M059J (cell line): ENCODE data around the gene C22orf42. TPM values are rescaled to one million over a fixed set of nuclear protein-coding genes. Genes with fewer than 3 reads are reported as not detected.
"Not testable (repeated sequence)": the region's sequence is repeated elsewhere in the genome, so short reads cannot be mapped to it uniquely, and the experiment has no call there.

Experiments
- DNase-seq: peaks from one replicate; pipeline ENCODE4 v3.0.0-alpha.2; 2012; ENCODE audit warnings: low read depth
- total RNA-seq: library from RNA; depleted of rRNA; stranded (reverse); fragments of >200 nt; shearing (Covaris generic); gene quantifications from 2 replicates; pipeline ENCODE4 v1.2.3, GENCODE V29; 2014; rRNA removed

C22orf42 gene
- total RNA-seq, 1 experiment from 2014 or later = not detected

DNA sequence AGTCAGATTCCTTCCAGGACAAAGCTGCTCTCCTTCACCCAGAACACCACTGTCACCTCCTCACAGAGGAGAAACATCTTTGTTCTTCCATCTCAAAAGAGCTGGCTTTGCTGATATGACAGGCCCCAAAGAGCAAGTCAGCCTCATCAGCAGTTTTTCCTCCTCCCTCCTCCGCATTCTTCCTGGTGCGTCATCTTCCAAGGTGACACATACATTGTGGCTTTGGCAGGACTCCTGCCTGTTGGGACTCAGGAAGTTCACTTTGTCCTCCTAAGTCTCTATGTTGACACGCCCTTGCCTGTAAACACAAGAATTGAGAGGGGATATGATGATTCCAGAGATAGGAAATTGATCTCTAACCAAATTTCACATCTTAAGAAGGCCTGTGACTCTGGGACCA is 23.1 kb downstream of the C22orf42 start:
- peak; percentile 90 for DNase-seq

DNA sequence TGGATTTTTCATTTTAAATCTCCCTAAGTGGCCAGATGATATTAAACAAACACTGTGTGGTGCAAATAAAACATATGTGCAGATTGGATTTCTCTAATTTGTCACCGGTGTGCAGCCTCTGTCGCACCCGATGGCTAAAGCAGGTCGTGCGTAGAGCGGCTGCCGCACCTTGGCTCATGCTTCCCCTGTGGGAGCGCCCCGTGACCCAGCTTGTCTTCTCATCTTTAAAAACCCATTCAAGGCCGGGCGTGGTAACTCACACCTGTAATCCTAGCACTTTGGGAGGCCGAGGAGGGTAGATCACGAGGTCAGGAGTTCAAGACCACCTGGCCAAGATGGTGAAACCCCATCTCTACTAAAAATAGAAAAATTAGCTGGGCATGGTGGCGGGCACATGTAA is 24.3 kb downstream of the C22orf42 start:
- DNase-seq = not testable (repeated sequence)

DNA sequence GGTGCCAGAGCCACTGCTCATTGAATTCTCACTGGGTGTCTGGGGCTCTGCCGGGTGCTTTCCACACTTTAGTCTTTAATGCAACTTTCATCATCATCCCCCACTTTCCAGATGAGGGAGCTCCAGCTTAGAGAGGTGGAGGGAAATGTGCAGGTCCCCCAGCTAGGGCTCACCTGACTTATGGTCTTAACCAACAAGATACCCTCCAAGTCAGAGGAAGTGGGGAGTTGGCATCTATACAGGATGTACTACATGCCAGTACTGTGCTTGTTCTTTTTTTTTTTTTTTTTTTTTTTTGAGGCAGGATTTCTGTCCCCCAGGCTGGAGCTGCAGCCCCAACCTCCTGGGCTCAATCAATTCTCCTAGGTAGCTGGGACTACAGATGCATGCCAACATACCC is 26.3 kb downstream of the C22orf42 start:
- DNase-seq = no peak

DNA sequence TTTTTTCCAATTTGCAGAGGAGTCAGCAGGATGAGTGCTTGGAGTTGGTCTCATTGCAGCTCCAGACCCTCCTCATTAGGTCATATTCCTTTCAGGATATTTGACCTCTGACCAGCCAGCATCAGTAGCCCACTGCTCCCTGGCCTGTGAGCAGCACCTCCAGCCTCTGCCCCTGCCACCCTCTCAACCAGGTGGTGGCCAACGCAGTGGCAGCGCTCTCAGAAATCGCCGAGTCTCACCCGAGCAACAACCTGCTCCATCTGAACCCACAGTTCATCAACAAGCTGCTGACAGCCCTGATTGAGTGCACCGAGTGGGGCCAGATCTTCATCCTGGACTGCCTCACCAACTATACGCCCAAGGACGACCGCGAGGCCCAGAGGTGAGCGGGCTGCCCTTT is 27.0 kb downstream of the C22orf42 start:
- no peak for DNase-seq

DNA sequence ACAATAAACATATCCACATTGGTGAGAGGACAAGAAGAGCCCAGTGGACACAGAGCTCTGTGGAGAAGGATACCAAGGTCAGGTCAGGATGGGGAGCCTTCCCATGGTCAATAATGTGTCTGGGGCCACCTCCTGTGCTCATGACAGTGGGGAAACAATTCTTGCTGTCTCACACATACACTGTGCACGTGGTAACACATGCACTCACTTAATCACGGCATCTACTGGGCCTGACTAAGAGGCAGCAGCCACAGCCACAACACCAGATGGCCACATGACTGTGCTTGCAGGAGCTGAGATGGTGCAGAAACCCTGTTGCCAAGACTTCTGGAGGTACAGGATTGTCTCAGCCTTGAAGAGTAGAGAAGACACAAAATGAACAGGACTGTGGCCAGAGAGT is 28.6 kb downstream of the C22orf42 start:
- DNase-seq = peak; percentile 4

DNA sequence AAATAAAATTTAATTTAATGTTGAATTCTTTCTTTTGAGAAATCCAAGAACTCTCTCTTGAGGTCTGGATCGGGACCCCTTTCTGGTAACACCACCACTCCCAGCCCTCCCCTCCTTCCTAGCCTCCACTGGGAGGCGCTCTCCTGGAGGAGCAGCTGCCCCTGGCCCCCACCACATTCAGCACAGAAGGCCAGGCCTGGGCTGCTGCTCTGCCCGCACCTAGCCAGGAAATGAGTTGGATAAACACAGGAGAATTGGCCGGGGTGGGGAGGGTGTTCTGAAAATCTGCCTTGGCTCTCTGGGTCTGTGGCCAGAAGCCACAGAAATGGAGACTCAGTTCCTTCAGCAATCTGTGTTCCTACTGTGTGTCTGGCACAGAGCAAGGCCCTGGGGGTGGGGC is 31.2 kb downstream of the C22orf42 start:
- DNase-seq = no peak

DNA sequence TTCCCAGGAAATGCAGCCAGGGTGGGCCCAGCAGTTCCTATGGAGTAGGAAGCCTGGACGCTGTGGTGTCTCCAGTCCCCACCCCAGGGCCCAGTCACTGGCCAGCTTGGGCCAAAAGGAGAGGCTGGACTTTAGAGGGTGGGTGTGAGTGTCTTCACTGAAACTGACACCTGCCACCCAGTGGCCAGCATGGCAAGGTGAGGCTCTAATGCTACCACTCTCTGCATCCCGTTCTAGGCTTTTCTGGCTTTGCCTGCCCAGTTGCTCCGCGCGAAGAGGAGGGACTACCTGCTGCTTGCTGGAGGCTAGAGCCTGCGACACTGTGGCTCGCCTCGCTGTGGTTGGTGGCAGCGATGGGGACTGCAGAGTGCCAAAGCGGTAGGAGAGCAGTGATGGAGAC is 35.4 kb downstream of the C22orf42 start:
- DNase-seq = no peak

DNA sequence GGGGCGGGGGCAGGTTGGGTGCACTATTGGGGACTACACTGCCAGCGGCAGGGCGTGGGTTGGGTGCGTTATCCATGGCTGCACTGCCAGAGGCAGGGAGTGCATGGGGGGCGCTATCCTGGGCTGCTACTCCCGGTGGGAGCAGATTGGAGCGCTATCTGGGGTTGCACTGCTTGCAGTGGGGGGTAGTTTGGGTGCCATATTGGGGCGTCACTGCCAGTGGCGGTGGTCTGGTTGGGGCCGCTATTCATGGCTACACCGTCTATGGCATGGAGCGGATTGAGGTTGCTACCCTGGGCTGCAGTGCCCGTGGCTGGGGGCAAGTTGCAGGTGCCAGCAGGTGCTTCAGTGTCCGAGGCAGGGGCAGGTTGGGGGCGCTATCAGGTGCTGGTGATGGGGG is 36.2 kb downstream of the C22orf42 start:
- no peak for DNase-seq

DNA sequence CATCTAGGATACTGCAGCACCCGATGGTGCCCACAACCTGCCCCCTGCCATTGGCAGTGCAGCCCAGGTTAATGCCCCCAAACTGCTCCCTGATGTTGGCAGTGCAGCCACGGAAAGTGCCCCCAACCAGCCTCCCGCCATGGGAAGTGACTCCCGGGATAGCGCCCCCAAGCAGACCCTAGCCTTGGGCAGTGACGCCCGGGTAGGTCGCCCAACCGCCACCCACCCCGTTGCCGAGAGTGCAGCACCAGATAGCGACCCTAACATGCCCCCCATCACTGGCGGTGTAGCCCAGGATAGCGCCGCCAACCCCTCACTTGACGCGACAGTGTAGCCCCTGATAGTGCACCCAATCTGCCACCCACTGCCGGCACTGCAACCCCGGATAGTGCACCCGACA is 38.5 kb downstream of the C22orf42 start:
- no peak for DNase-seq

DNA sequence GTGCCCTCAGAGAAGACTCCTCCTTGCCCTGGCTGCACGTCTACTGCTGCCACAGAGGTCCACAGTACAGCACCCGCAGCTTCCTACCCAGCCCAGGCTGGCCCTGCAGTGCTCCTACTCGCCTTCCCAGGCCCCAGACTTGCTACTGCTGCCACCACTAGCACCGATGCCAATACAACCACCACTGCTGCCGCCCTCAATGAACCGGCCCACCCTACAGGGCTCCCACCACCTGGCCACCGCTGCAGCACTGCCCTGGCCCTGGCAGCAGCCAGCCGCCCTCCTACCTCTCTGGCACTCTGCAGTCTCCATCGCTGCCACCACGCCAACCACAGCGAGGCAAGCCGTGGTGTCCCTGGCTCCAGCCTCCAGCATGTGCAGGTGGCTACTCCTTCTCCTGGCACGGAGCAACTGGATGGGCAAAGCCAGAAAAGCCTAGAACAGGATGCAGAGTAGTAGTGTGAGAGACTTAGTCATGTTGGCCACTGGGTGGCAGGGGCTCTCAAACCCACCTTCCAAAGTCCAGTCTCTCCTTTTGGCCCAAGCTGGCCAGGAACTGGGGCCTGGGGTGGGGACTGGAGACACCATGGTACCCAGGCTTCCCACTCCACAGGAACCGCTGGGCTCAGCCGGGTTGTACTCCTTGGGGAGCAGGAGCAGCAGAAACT is 39.4 kb downstream of the C22orf42 start:
- no peak for DNase-seq

DNA sequence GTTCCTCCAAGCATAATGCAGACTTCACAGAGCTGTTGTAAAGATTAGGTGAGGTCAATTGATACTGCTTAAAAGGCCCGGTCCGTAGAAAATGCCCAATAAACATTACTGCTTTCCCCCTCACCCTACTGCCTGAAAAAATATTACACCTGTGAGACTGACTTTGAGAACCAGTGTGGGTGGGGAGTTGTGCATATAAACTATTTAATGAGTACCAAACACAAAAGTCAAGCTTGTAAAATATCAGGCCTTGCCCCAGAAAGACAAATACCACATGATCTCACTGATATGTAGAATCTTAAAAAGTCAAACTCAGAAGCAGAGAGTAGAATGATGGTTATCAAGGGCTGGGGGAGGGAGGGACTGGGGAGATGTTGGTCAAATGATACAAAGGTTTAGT is 46.7 kb downstream of the C22orf42 start:
- DNase-seq = no peak

DNA sequence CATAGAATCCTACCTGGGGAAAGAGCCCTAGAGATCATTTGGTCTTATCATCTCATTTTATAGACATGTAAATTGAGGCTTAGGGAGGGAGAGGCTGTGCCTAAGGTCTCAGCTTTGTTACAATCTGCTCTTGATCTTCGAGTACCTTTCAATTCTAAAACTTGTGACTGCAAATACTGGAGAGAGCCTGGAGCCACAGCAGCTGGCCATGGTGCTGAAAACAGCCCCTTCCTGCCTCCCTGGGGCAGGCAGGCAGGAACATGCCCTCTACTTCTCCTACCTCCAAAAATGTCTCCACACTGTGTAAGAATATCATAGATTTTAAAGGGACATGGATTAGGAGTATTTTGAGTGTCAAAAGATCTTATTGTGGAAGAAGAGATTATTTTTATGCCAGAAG is 52.2 kb downstream of the C22orf42 start:
- no peak for DNase-seq

DNA sequence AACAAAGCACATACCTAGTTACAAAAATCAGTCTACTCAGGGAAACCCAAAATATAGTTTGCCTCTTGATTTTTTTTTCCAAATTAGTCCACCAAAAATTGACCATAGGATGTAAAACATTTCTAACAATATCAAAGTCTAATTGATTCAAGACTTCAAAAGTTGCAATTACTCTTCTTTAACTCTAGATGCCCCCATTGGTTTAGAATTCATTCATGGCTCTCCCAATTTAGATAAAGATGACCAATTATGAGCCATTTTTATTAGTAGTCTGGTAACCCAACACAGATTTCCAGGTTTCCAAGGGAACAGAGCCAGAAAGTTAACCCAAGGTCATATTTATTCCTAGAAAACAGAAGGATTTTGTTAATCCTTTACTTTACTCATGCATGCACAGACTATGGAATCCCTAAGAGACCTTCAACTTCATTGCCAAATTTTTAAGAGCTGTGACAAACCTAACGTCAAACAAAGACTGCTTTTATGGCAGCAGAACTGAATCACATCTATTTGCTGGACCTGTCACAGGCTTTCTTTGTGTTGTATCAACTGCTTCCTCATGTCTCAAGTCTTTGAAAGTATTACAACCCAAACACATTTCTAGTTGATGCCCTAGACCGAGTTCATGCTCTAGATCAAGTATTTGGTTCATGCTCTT is 55.3 kb downstream of the C22orf42 start:
- DNase-seq = no peak

DNA sequence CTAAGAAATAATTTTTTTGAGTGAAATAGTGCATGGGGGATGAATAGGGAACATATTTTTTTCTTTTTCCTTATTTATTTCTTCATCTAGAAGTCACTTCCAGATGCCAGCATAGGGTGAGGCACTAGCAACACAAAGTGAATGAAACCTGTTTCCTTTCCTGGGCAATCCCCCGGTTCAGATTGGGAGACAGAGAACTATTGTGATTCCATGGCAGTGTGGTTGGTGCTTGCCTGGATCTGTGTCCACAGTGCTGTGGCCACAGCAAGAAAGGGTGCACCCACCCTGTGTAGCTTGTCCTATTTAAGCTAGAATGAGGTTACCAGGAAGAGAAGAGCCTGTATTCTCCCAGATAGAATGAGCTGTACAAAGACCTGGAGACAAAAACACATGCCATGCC is 58.4 kb downstream of the C22orf42 start:
- no peak for DNase-seq

Other genes with a start within 250 kb of the C22orf42 start
- gene YWHAH, start 214.8 kb downstream of the C22orf42 start, total RNA-seq = 176 and 196 TPM in 2 replicates
- not detected in 2 replicates for gene SLC5A1, start 116.0 kb downstream of the C22orf42 start, total RNA-seq
- gene RFPL2, start 45.8 kb upstream of the C22orf42 start, total RNA-seq = not detected in 2 replicates
- not detected in 2 replicates for gene SLC5A4, start 96.0 kb upstream of the C22orf42 start, total RNA-seq
- gene RFPL3, start 198.6 kb upstream of the C22orf42 start, total RNA-seq = not detected in 2 replicates